Kidney capillary endothelial cell (primary cell): ENCODE data around the gene ZGLP1.
"Not testable (repeated sequence)": the region's sequence is repeated elsewhere in the genome, so short reads cannot be mapped to it uniquely, and the experiment has no call there.

Source experiments
- DNase-seq: peaks from one replicate; pipeline ENCODE4 v3.0.0-alpha.2; 2018; ENCODE audit warnings: low spot score

ZGLP1 gene

DNA sequence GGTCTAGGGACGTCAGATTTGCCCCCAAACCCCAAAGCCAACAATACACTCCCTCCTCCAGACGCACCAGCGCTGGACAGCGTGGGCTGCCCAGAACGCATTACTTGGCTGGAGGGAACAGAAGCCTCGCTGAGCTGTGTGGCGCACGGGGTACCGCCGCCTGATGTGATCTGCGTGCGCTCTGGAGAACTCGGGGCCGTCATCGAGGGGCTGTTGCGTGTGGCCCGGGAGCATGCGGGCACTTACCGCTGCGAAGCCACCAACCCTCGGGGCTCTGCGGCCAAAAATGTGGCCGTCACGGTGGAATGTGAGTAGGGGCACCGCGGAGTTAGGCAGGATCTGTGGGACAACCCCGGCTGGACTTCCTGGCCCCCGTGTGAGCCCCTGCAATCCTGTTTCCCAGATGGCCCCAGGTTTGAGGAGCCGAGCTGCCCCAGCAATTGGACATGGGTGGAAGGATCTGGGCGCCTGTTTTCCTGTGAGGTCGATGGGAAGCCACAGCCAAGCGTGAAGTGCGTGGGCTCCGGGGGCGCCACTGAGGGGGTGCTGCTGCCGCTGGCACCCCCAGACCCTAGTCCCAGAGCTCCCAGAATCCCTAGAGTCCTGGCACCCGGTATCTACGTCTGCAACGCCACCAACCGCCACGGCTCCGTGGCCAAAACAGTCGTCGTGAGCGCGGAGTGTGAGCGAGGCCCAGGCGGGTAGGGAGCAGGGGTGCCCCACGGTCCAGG lies 15.8 kb downstream of the ZGLP1 start:
- DNase-seq = no peak

DNA sequence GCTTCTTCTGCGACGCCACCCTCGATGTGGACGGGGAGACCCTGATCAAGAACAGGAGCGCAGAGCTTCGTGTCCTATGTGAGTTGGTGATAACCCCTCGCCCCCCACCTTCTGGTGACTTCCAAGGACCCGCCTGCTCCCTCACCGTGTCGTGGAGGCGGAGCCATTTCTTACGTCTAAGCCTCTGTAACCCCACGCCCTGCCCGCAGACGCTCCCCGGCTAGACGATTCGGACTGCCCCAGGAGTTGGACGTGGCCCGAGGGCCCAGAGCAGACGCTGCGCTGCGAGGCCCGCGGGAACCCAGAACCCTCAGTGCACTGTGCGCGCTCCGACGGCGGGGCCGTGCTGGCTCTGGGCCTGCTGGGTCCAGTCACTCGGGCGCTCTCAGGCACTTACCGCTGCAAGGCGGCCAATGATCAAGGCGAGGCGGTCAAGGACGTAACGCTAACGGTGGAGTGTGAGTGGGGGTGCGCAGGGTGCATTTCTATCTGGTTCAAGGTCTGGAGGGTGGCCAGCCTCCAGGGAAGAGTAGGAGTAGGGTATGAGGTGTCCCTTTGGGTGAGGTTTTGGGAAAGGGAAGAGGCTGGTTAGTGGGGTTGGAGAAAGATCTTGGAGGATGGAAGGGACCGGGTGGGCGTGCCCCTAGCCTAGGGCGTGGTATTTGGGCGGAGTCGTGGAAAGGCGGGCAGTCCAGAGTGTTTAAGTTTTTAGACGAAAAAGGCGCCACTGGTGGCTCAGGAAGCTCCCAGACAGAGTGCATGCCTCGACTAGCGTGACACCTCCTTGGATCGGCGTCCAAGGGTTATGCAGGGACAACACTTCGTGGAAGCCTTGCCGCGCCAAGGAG lies 16.6 kb downstream of the ZGLP1 start:
- DNase-seq = no peak

DNA sequence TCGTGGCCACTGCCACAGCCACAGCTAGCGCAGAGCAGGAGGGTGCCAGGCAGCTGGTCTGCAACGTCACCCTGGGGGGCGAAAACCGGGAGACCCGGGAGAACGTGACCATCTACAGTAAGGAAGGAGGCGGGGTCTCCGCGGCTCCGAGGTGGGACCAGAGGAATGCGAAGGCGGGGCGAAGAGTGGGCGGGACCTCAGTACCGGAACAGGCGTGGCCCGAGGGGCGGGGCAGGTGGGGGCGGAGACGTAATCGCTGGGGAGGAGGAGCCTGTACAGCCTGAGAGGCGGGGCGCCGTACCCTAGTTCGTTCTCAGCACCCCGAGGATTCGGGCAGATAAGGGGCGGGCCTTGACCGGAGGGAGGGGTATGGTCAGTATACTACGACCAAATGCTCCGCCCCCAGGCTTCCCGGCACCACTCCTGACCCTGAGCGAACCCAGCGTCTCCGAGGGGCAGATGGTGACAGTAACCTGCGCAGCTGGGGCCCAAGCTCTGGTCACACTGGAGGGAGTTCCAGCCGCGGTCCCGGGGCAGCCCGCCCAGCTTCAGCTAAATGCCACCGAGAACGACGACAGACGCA lies 17.3 kb downstream of the ZGLP1 start:
- DNase-seq = no peak

DNA sequence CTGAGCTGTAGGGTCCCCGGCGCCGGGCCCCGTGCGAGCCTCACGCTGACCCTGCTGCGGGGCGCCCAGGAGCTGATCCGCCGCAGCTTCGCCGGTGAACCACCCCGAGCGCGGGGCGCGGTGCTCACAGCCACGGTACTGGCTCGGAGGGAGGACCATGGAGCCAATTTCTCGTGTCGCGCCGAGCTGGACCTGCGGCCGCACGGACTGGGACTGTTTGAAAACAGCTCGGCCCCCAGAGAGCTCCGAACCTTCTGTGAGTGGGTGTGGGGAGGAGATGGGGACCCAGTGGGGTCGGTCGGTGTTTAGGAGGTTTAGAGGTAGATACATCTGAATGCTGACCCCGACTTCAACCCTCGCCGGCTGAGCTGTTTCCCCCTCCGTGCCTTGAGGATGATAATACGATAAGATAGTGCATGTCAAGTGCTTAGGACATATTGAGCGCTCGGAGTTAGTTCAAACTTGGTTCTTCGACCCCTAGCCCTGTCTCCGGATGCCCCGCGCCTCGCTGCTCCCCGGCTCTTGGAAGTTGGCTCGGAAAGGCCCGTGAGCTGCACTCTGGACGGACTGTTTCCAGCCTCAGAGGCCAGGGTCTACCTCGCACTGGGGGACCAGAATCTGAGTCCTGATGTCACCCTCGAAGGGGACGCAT lies 17.9 kb downstream of the ZGLP1 start:
- DNase-seq = no peak

DNA sequence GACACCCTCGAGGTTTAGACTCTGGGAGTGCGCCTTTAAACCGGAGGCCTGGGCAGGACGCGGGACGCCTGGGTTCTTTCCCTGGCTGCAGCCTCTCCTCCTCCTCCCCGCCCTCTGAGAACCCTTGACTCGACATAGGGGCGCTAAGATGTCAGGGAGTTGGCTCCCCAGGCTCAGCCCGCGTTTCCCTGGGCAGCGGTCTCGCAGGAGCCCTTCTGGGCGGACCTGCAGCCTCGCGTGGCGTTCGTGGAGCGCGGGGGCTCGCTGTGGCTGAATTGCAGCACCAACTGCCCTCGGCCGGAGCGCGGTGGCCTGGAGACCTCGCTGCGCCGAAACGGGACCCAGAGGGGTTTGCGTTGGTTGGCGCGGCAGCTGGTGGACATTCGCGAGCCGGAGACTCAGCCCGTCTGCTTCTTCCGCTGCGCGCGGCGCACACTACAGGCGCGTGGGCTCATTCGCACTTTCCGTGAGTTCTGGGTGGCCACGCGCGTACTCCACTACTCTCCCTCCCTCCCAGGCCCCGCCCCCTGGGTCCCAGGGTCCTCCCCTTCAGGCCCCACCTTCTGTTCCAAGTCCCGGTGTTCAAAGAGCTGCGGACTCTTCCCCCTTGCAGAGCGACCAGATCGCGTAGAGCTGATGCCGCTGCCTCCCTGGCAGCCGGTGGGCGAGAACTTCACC lies 18.6 kb downstream of the ZGLP1 start:
- no peak for DNase-seq

DNA sequence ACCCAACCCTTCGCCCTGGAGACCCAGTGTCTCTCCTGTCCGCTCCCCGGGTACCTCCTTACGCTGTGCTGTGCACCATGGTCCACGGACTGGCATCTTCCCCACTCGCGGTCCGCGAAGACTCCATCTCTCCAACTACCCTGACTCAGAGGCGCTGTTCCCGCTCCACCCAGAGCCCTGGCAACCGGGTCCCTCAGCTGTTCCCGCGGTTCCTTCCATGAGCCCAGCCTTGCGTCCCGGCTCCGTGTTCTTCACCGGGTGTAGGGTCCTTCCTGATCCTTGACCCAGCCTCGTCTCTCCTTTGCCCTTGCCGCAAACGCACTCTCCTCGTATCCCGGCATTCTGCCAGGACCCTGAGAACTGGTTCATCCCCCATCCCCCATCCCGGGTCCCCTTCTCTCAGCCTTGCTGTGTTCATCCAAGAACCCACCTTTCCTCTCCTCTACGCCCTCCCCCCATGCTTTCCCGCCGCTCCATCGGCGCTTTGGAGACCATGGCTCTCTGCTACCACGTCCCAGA lies 19.2 kb downstream of the ZGLP1 start:
- no peak for DNase-seq

DNA sequence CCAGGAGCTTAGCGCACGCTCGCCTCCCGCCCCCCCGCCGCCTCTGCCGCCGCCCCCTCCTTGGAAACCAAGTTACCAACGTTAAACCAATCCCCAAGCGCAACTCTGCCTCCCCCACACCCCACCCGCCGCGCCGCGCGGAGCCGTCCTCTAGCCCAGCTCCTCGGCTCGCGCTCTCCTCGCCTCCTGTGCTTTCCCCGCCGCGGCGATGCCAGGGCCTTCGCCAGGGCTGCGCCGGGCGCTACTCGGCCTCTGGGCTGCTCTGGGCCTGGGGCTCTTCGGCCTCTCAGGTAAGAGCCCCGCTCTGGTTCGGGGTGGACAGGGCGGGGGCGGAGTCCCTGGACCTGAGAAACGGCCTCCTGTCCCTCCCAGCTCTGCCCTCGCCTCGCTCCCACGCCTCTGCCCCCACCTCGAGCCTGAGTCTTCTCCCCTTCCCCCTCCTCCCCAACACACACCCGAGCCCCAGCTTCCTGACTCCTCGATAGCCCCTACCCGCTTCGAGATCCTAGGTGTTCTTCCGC lies 19.7 kb downstream of the ZGLP1 start, which contains the start of gene ICAM5:
Gene ICAM5, plus strand, starts transcription at position 117 of the 521 bp plus-strand sequence. Its CDS starts 92 bp downstream, at position 209.
- DNase-seq = no peak

DNA sequence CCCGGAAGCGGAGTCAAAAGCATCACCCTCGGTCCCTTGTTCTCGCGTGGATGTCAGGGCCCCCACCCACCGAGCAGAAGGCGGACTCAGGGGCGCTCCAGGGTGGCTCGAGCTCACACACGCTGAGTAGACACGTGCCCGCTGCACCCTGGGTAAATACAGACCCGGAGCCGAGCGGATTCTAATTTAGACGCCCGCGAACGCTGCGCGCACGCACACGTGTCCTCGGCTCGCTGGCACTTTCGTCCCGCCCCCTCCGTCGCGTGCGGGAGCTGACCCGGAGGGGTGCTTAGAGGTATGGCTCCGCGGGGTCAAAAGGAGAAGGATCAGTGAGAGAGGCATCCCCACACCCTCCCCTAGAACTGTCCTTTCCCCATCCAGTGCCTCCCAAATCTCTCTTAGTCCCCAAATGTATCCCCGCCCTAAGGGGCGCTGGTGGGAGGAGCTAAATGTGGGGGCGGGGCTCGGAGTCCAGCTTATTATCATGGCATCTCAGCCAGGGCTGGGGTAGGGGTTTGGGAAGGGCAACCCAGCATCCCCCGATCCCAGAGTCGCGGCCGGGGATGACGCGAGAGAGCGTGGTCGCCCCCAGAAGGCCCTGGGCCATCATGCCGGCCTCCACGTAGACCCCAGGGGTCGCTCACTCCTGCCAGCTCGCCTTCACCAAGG lies 20.3 kb downstream of the ZGLP1 start:
- no peak for DNase-seq

DNA sequence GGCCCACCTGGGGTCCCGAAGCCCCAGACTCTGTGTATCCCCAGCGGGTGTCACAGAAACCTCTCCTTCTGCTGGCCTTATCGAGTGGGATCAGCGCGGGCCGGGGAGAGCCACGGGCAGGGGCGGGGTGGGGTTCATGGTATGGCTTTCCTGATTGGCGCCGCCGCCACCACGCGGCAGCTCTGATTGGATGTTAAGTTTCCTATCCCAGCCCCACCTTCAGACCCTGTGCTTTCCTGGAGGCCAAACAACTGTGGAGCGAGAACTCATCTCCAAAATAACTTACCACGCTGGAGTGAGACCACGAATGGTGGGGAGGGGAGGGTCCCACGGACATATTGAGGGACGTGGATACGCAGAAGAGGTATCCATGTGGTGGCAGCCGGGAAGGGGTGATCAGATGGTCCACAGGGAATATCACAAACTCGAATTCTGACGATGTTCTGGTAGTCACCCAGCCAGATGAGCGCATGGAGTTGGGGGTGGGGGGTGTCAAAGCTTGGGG lies 20.9 kb downstream of the ZGLP1 start:
- DNase-seq = no peak

DNA sequence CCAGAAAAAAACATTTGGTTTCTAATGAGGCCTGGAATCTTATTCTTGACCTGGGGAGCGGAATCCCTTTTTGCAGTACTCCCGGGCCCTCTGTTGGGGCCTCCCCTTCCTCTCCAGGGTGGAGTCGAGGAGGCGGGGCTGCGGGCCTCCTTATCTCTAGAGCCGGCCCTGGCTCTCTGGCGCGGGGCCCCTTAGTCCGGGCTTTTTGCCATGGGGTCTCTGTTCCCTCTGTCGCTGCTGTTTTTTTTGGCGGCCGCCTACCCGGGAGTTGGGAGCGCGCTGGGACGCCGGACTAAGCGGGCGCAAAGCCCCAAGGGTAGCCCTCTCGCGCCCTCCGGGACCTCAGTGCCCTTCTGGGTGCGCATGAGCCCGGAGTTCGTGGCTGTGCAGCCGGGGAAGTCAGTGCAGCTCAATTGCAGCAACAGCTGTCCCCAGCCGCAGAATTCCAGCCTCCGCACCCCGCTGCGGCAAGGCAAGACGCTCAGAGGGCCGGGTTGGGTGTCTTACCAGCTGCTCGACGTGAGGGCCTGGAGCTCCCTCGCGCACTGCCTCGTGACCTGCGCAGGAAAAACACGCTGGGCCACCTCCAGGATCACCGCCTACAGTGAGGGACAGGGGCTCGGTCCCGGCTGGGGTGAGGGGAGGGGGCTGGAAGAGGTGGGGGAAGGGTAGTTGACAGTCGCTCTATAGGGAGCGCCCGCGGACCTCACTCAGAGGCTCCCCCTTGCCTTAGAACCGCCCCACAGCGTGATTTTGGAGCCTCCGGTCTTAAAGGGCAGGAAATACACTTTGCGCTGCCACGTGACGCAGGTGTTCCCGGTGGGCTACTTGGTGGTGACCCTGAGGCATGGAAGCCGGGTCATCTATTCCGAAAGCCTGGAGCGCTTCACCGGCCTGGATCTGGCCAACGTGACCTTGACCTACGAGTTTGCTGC lies 22.5 kb downstream of the ZGLP1 start, which contains the start of gene ICAM4:
Gene ICAM4, plus strand, starts transcription at position 153 of the 935 bp plus-strand sequence. Its CDS starts 58 bp downstream, at position 211.
- DNase-seq = no peak

DNA sequence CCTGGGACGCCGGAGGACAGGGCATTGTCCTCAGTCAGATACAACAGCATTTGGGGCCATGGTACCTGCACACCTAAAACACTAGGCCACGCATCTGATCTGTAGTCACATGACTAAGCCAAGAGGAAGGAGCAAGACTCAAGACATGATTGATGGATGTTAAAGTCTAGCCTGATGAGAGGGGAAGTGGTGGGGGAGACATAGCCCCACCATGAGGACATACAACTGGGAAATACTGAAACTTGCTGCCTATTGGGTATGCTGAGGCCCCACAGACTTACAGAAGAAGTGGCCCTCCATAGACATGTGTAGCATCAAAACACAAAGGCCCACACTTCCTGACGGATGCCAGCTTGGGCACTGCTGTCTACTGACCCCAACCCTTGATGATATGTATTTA lies 24.2 kb downstream of the ZGLP1 start:
- DNase-seq = no peak

DNA sequence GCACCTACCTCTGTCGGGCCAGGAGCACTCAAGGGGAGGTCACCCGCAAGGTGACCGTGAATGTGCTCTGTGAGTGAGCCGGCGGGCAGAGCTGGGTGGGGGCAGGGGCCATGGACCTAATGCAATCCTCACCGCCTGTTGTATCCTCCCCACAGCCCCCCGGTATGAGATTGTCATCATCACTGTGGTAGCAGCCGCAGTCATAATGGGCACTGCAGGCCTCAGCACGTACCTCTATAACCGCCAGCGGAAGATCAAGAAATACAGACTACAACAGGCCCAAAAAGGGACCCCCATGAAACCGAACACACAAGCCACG lies 24.7 kb downstream of the ZGLP1 start:
- DNase-seq = no peak

DNA sequence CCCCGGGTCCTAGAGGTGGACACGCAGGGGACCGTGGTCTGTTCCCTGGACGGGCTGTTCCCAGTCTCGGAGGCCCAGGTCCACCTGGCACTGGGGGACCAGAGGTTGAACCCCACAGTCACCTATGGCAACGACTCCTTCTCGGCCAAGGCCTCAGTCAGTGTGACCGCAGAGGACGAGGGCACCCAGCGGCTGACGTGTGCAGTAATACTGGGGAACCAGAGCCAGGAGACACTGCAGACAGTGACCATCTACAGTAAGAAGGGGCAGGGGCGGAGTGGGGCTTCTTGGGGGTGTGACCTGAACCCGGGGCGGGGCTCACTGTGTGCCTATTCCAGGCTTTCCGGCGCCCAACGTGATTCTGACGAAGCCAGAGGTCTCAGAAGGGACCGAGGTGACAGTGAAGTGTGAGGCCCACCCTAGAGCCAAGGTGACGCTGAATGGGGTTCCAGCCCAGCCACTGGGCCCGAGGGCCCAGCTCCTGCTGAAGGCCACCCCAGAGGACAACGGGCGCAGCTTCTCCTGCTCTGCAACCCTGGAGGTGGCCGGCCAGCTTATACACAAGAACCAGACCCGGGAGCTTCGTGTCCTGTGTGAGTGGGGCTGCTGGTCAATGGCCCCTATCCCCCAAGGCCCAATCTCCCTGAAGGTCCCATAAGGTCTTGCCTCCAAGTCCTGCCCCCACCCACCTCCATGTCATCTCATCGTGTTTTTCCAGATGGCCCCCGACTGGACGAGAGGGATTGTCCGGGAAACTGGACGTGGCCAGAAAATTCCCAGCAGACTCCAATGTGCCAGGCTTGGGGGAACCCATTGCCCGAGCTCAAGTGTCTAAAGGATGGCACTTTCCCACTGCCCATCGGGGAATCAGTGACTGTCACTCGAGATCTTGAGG lies 25.3 kb downstream of the ZGLP1 start:
- DNase-seq = no peak

DNA sequence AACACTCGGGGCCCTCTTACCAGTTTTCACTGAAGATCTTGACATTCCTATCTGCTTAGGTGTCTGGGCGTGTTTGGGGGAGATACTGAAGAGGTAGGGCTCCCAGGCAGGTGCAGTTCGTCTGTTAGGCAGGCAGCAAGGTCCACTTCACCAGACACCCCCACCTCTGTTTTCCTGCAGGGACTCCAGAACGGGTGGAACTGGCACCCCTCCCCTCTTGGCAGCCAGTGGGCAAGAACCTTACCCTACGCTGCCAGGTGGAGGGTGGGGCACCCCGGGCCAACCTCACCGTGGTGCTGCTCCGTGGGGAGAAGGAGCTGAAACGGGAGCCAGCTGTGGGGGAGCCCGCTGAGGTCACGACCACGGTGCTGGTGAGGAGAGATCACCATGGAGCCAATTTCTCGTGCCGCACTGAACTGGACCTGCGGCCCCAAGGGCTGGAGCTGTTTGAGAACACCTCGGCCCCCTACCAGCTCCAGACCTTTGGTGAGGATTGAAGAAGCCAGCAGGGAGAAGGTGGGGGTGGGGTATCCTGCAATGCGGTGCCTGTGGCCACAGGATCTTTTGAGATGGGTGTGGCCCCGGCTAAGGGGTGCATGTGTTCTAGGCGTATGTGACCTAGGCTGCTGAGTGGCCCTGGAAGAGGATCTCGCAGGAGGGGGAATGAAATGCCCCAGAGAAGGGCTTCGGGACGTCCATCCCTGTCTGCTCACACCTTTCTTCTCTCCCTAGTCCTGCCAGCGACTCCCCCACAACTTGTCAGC lies 26.1 kb downstream of the ZGLP1 start:
- no peak for DNase-seq

DNA sequence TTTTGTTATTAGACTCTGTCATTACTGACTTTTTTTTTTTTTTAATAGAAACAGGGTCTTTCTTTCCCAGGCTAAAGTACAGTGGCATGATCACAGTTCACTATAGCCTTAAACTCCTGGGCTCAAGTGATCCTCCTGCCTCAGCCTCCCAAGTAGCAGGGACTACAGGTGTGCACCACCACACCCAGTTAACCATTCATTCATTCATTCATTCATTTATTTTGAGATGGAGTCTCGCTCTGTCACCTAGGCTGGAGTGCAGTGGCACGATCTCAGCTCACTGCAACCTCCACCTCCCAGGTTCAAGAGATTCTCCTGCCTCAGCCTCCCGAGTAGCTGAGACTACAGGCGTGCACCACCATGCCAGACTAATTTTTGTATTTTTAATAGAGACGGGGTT lies 27.6 kb downstream of the ZGLP1 start:
- not testable (repeated sequence) for DNase-seq

DNA sequence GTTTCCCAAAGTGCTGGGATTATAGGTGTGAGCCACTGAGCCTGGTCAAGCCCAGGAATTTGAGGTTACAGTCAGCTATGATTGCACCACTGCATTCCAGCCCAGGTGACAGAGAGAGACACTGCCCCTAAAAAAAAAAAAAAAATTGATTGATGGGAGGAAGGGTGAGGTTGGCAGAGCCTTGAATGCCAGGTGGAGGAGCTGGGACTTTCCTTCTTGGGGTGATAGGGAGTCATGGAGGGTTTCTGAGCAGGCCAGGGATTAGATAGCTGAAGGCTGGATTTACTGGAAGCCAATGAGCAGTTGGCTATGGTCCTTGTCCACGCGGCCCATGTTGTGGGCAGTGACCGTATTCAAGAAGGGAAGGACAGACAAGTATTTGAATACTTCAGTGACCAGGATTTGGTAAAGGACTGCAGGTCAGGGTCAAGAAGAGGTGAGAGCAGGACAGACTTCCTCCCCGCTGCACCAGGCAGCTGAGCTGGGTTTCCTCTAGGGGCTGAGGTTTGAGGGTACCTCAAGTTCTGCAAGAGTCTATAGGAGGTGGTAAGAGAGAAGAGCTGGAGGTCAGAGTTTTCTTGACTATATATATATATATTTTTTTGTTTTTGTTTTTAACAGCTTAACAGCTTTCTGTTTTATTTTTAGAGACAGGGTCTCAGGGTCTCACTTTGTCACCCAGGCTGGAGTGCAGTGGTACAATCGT lies 29.7 kb downstream of the ZGLP1 start:
- DNase-seq = no peak

DNA sequence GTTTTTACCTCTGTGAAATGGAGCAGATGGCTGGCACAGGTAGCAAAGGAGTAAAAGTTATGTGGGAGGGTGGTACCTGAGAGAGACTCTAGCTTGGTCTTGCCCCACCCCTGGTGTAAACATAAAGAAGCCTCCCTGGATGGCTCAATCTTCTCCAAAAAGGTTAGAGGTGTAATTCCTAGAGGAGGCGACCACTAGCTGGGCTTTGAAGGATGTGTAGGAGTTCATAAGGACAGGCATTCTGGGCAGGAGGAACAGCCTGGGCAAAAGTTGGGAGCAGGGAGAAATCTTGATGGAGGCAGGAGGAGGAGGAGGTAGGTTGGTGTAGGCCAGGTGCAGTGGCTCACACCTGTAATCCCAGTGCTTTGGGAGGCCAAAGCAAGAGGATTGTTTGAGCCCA lies 30.7 kb downstream of the ZGLP1 start:
- DNase-seq = no peak
